H54 (cell line): ENCODE data around the gene VPS51.
"Not testable (repeated sequence)": the region's sequence is repeated elsewhere in the genome, so short reads cannot be mapped to it uniquely, and the experiment has no call there.

ENCODE experiments used
- DNase-seq: peaks from one replicate; pipeline ENCODE4 v3.0.0; 2011; ENCODE audit warnings: low spot score, mixed read lengths; ENCODE audit not compliant: insufficient read length
- FAIRE-seq: peaks from 3 replicates; lab custom pipeline; 2011; peaks lifted over from hg19 to GRCh38; lab: Jason Lieb, UNC
- POLR2A ChIP-seq: IDR thresholded peaks from 2 replicates; pipeline ENCODE4 v1.6.1; 2011; ENCODE audit warnings: low read depth, mild to moderate bottlenecking, low read length

Gene VPS51

DNA sequence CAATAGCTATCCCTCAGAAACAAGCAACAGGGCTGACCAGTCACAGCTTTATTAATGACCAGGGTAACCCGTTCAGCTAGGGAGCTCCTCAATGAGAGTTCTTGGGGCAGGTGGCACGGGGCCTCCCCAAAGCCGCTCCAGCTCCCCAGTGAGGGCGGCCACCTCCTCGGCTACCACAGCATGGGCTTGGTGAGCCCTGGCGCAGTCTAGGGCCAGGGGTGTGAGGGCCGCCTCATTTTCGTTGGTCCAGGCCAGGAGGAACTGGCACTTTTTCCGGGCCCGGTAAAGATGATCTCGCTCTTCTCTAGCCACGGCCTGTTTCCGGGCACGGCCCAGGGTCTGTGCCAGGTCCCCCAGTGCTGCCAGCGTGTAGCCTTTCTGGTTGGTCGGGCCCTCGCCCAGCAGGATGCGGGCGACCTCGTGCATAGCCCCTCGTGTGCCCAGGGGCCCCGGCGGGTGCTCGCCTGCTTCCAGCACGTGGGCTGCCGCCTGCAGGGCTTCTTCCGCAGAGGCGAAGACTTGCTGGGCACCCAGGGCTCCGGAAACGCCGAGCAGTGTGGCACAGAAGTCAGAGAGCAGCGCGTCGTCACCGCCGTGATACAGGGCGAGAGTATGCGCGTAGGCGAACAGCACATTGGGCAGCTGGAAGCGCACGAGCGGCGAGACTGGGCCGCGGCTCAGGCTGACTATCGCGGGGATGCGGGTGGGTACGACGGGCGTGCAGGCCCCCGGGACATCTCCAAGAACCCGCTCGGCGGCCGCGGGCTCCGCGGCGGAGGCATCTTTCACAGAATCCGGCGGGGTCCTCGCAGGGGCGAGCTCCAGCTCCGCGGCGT lies 20.6 kb downstream of the VPS51 start:
- FAIRE-seq, result no peak

GRCh38 chr11:65117206-65118096 lies 21.4 kb downstream of the VPS51 start, which contains the start of gene ZNHIT2:
Gene ZNHIT2 (minus strand): TSS chr11:65117701. CDS start chr11:65117653, 48 bp downstream.
- FAIRE-seq, result peak; percentile 20
- DNase-seq, result peak; percentile 92
- TF ChIP-seq POLR2A, result peak; percentile 71

More for the DNA sequence above, 20.6 kb downstream of the VPS51 start:
- TF ChIP-seq POLR2A, result no peak
- DNase-seq, result no peak

DNA sequence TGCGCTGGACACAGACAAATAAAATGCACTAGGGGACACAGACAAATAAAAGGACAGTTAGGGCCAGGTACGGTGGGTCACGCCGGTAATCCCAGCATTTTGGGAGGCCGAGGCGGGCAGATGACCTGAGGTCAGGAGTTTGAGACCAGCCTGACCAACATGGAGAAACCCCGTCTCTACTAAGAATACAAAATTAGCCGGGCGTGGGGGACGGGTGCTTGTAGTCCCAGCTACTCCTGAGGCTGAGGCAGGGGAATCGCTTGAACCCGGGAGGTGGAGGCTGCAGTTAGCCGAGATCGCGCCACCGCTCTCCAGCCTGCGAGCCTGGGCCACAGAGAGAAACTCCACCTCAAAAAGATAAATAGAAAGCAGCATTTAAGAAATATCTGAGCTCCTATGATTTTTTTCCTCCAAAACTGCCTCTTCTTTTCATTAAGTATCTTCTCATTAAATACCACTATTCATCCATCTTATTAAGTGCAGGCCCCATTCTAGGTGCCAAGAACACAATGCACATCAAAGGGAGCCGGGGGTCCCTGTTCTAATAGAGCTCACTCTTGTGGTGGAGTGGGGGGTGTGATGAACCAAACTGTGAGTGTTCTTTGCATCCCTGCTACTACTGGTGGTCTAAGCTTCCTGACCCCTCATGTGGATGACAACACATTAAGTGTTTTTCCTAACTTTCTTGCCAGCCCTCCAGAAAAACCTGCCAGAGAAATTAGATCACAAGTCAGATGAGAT lies 22.3 kb downstream of the VPS51 start:
- no peak for FAIRE-seq
- TF ChIP-seq POLR2A, result no peak
- DNase-seq, result no peak

DNA sequence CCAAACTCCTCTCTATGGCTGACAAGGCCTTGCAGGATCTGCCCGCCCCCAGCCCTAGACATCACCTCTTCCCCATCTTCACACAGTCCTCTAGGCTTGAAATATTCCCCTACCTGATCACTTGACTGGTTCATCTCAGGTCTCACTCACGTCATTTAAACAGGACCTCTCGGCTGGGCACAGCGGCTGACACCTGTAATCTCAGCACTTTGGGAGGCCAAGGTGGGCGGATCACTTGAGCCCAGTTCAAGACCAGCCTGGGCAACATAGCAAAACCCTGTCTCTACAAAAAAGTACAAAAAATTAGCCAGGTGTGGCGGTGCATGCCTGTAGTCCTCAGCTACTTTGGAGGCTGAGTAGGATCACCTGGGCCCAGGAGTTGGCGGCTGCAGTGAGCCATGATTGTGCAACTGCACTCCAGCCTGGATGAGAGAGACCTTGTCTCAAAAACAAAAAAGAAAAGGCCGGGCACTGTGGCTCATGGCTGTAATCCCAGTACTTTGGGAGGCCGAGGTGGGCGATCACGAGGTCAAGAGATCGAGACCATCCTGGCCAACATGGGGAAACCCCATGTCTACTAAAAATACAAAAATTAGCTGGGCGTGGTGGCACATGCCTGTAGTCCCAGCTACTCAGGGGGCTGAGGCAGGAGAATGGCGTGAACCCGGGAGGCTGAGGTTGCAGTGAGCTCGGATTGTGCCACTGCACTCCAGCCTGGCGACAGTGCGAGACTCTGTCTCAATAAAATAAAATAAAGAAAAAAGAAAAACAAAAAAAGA lies 23.1 kb downstream of the VPS51 start:
- not testable (repeated sequence) for FAIRE-seq, DNase-seq

DNA sequence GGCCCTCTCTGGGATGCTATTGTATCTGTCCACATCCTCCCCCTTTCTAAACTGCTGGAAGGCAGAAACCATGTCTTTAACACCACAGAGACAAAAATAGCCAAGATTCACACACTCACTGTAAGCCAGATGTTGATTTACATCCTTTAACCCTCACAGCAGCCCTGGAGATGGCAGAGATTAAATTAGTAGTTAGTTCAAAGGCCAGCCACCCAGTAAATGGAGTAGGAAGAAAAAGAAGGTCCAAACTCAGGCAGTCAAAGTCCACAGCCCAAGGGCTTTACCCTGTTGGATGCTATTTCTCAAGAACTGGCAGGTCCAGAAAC lies 23.6 kb downstream of the VPS51 start:
- FAIRE-seq, result no peak
- TF ChIP-seq POLR2A, result no peak
- no peak for DNase-seq

GRCh38 chr11:65120831-65121230 lies 24.8 kb downstream of the VPS51 start:
- DNase-seq (no peak), FAIRE-seq (no peak)
- TF ChIP-seq POLR2A, result no peak

- DNase-seq (no peak), FAIRE-seq (no peak)
- TF ChIP-seq POLR2A, result no peak
Measured at GRCh38 chr11:65121447-65121864, 25.4 kb downstream of the VPS51 start.

DNA sequence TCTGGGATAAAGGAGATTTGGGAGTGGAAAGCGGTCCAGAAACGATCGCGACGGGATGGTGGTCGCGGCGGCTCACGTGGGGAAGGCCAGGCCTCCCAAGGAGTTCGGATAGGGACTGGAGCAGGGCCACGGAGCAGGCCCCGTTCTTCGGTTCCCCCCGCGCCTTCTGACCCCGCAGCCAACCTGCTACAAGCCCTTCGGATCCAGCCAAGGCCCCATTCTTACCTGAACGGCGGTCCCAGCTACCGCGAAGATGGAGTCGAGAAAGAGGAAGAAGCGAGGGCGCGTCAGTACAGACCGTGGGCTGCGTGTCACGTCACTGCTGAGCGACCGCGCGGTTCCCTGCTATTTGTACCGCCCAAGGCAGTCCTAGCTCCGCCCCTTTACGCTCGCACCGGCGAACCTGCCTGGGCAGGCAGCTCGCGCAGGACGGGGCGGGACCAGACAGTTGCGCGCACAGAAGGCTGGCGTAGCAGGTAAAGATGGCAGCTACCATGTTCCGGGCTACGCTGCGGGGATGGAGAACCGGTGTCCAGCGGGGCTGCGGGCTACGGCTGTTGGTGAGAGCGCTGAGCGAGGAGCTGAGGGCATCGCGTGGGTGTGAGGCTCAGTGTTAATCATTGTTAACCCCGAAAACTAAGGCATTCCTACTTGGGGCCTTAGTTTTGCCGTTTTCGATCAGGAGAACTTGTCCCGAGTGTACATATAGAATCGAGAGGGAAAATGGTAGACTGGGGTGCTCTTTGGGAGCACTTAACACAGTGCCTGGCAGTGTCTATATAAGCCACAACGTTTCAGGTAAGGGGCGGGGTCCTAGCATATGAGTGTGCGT lies 26.1 kb downstream of the VPS51 start, which contains the start of the genes FAU and MRPL49:
Gene FAU (minus strand): TSS at position 270 of the 832 bp plus-strand sequence. CDS start 321 bp downstream, outside the sequence.
Gene MRPL49 (plus strand): TSS at position 457 of the 832 bp plus-strand sequence. CDS start 26 bp downstream, at position 483.
- FAIRE-seq (peak; percentile 6), DNase-seq (peak; percentile 97)
- TF ChIP-seq POLR2A, result peak; percentile 97

DNA sequence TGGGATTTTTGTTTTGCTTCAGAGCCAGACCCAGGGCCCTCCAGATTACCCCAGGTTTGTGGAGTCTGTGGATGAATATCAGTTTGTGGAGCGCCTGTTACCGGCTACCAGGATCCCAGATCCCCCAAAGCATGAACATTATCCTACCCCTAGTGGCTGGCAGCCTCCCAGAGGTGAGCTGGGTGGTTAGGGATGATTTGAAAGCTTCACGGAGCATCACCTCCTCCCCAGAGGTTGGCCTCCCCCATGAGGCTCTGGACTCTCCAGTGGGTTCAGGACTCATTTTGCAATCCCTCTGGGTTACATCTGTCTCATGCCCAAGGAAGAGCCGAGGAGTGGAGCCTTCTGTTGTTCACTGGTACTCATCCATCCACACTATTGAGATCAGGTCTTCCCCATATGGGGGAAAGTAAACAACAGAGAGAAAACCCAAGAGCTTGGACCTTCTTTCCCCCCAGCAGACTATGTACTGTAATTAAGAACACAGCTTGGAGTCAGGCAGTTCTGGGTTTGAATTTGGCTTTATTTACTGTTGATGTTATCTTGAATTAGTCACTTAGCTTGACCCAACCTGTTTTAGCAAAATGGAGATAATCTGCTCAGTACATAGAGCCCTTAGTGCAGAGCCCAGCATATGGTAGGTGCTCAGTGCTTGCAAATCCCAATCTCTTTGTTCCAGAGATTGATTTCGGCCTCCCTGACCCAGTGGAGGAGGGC lies 28.6 kb downstream of the VPS51 start:
- DNase-seq (no peak), FAIRE-seq (no peak)
- TF ChIP-seq POLR2A, result no peak

DNA sequence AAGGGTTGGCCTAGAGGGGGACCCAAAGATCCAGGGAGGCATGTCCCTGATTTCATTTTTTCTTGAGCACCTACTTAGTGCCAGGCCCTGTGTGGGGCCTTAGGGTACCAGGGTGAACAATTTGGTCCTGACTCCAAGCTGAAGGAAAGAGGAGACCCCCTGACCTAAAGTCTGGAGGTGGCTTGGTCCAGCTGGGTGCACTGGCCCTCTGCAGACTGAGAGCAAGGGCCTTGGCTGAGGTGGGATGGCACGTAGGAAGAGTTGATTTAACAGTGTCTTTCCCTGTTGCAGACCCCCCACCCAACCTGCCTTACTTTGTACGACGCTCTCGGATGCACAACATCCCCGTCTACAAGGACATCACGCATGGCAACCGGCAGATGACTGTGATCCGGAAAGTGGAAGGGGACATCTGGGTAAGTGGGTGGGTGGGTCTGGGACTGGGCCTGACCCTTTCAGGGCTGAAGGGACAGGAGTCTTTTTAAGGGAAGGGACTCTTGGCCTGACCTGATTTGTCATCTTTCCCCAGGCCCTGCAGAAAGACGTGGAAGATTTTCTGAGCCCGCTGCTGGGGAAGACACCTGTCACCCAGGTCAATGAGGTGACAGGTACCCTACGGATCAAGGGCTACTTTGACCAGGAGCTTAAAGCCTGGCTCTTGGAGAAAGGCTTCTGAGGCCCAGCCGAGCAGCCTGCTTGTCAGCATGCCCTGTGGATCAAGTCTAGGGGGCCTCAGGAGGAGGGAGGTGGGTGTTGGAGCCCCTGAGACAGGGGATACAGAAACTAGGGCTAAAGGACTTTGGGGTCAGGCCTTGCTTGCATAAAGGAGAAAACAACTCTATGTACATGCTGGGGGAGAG lies 29.4 kb downstream of the VPS51 start:
- no peak for FAIRE-seq

More for the DNA sequence above, 29.4 kb downstream of the VPS51 start:
- DNase-seq, result no peak
- no peak for TF ChIP-seq POLR2A
